NCI-H345 treated with DMSO at 0.1 percent for 48 hours (cell line): ENCODE data around the gene TSPAN31.
A peak's percentile ranks its signal among the peaks of the same experiment; 100 is the strongest.

Experiments used
- DNase-seq: peaks from one replicate; lab custom pipeline; 2025; ENCODE audit not compliant: unreplicated experiment; lab: John Stamatoyannopoulos, UW

The TSPAN31 gene

GRCh38 chr12:57735952-57736740 is 8.7 kb upstream of the TSPAN31 start:
- no peak for DNase-seq

GRCh38 chr12:57736741-57737466 is 7.9 kb upstream of the TSPAN31 start:
- DNase-seq, result no peak

GRCh38 chr12:57737467-57738460 is 7.1 kb upstream of the TSPAN31 start:
- DNase-seq, result no peak

- peak; percentile 27 for DNase-seq
Measured at GRCh38 chr12:57738661-57739237, 6.1 kb upstream of the TSPAN31 start, which contains the start of gene AGAP2. TSS of gene AGAP2 (minus strand) at chr12:57738742. CDS start at chr12:57738246, 496 bp downstream.

- no peak for DNase-seq
Measured at GRCh38 chr12:57739387-57739786, 5.5 kb upstream of the TSPAN31 start.

GRCh38 chr12:57739914-57740538 is 4.8 kb upstream of the TSPAN31 start:
- no peak for DNase-seq

GRCh38 chr12:57740656-57741412 is 4.0 kb upstream of the TSPAN31 start:
- no peak for DNase-seq

GRCh38 chr12:57741413-57741789 is 3.4 kb upstream of the TSPAN31 start:
- no peak for DNase-seq

- no peak for DNase-seq
Measured at GRCh38 chr12:57741844-57742738, 2.7 kb upstream of the TSPAN31 start.

GRCh38 chr12:57743769-57744168 is 1.1 kb upstream of the TSPAN31 start:
- DNase-seq, result no peak

- DNase-seq, result no peak
Measured at GRCh38 chr12:57744194-57744776, 554 bp upstream of the TSPAN31 start.

GRCh38 chr12:57745485-57745881 is 644 bp downstream of the TSPAN31 start:
- DNase-seq, result no peak

GRCh38 chr12:57746025-57746424 is 1.2 kb downstream of the TSPAN31 start:
- no peak for DNase-seq

GRCh38 chr12:57749061-57749460 is 4.2 kb downstream of the TSPAN31 start:
- no peak for DNase-seq

- DNase-seq, result no peak
Measured at GRCh38 chr12:57750561-57751431, 6.0 kb downstream of the TSPAN31 start.

GRCh38 chr12:57751432-57751787 is 6.6 kb downstream of the TSPAN31 start:
- no peak for DNase-seq
